ENCODE results near the gene OGFOD1. TPM values are rescaled to one million over a fixed set of nuclear protein-coding genes. Genes with fewer than 3 reads are reported as not detected.

Gene OGFOD1
- total and polyA plus RNA-seq, 9 of the 15 experiments (the other 6 are each of a cell fraction or from before 2014, with no cell fraction given) = 60.4 to 134 (median 85.8) TPM

DNA sequence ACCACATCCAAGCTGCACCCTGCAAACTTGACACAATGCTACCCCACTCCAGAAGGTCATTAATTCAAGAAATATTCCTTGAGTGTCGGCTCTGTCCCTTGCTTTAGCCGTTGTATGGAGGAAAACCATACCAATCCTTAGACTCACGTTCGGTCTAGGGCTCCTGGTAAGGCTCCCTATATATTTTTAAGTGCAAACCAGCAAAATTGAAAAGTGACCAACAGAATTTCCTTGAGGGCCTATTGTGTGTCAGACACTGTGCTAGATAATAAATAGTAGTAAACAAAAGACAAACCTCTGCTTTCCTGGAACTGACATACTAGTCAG lies 68.9 kb downstream of the OGFOD1 start:
- CTCF ChIA-PET (ENCODE audit: low intra/inter-chr PET ratio) = no interaction called here
- ATAC-seq (no peak), DNase-seq (ENCODE audit: extremely low read depth in 1 of 4, low spot score in 3 of 4) (no peak), FAIRE-seq (no peak)
- Histone ChIP-seq H3K27me3 (ENCODE audit: control insufficient read depth in 2 of 2, insufficient read depth in 2 of 2, low read length in 2 of 2) (peaks cover 0 to 4% of the 10 kb centered on the region in 2 experiments; a peak in 2 of 5 replicates), H3K4me1 (replicated peaks in 1 of 2; ENCODE audit: control insufficient read depth in 2 of 2, insufficient read depth in 2 of 2, low read length in 2 of 2) (peaks cover 10 to 13% of the 10 kb centered on the region in 2 experiments), H4K20me1 (replicated peaks; ENCODE audit: control insufficient read depth, insufficient read depth, low read length) (no peaks in the 10 kb centered on the region), H3K9ac (ENCODE audit: insufficient read depth in 1 of 2, low read depth in 2 of 2, low read length in 2 of 2) (peak overlapping the region; percentile 15 to 54; a peak in 3 of 4 replicates), H3K9me1 (ENCODE audit: control insufficient read depth, insufficient read depth, low read length) (no peaks in the 10 kb centered on the region), H3K79me2 (ENCODE audit: control insufficient read depth, insufficient read depth, low read length) (no peaks in the 10 kb centered on the region), H2AFZ (ENCODE audit: low read depth, low read length) (peak overlapping the region; percentile 99), H3K9me3 (replicated peaks; ENCODE audit: control insufficient read depth, insufficient read depth, low read depth, low read length) (no peaks in the 10 kb centered on the region), H3K4me2 (ENCODE audit: insufficient read depth, low read length) (peak overlapping the region; percentile 90), H3K36me3 (ENCODE audit: control insufficient read depth, insufficient read depth, low read length) (no peaks in the 10 kb centered on the region), H3K4me3 (peak overlapping the region; percentile 91), H3K27ac (ENCODE audit: extremely low read depth, low read depth, low read length) (peak overlapping the region; percentile 62)
- POLR2A ChIA-PET = no interaction called here
- in situ Hi-C loops (cut with MboI) (no loop called here), intact Hi-C loops (cut with micrococcal nuclease) (no loop called here)
- TF ChIP-seq KAT7 (CRISPR knock-in tag; IDR thresholded peaks at IDR 0.05; ENCODE audit: borderline replicate concordance) (no peak), ZNF780A (CRISPR knock-in tag; IDR thresholded peaks at IDR 0.05) (no peak), TAF9B (IDR thresholded peaks at IDR 0.05; ENCODE audit: partially characterized antibody) (peak; percentile 13), TBP (optimal IDR thresholded peaks at IDR 0.05; ENCODE audit: low read depth, low read length) (peak; percentile 3), CBFB (CRISPR knock-in tag; IDR thresholded peaks at IDR 0.05) (0 out of 2 replicates have a peak, but pooled peaks have one; percentile 3), ZFX (CRISPR knock-in tag; IDR thresholded peaks at IDR 0.05) (0 out of 2 replicates have a peak, but pooled peaks have one; percentile 16), L3MBTL2 (IDR thresholded peaks at IDR 0.05) (0 out of 2 replicates have a peak, but pooled peaks have one; percentile 17), ZBTB1 (CRISPR knock-in tag; IDR thresholded peaks at IDR 0.05; ENCODE audit: borderline replicate concordance, low read depth) (peak; percentile 73), EP400 (IDR thresholded peaks at IDR 0.05) (peak; percentile 29; the same call in 1 of the 2 replicates)
- TF ChIP-seq, protein P1, sequence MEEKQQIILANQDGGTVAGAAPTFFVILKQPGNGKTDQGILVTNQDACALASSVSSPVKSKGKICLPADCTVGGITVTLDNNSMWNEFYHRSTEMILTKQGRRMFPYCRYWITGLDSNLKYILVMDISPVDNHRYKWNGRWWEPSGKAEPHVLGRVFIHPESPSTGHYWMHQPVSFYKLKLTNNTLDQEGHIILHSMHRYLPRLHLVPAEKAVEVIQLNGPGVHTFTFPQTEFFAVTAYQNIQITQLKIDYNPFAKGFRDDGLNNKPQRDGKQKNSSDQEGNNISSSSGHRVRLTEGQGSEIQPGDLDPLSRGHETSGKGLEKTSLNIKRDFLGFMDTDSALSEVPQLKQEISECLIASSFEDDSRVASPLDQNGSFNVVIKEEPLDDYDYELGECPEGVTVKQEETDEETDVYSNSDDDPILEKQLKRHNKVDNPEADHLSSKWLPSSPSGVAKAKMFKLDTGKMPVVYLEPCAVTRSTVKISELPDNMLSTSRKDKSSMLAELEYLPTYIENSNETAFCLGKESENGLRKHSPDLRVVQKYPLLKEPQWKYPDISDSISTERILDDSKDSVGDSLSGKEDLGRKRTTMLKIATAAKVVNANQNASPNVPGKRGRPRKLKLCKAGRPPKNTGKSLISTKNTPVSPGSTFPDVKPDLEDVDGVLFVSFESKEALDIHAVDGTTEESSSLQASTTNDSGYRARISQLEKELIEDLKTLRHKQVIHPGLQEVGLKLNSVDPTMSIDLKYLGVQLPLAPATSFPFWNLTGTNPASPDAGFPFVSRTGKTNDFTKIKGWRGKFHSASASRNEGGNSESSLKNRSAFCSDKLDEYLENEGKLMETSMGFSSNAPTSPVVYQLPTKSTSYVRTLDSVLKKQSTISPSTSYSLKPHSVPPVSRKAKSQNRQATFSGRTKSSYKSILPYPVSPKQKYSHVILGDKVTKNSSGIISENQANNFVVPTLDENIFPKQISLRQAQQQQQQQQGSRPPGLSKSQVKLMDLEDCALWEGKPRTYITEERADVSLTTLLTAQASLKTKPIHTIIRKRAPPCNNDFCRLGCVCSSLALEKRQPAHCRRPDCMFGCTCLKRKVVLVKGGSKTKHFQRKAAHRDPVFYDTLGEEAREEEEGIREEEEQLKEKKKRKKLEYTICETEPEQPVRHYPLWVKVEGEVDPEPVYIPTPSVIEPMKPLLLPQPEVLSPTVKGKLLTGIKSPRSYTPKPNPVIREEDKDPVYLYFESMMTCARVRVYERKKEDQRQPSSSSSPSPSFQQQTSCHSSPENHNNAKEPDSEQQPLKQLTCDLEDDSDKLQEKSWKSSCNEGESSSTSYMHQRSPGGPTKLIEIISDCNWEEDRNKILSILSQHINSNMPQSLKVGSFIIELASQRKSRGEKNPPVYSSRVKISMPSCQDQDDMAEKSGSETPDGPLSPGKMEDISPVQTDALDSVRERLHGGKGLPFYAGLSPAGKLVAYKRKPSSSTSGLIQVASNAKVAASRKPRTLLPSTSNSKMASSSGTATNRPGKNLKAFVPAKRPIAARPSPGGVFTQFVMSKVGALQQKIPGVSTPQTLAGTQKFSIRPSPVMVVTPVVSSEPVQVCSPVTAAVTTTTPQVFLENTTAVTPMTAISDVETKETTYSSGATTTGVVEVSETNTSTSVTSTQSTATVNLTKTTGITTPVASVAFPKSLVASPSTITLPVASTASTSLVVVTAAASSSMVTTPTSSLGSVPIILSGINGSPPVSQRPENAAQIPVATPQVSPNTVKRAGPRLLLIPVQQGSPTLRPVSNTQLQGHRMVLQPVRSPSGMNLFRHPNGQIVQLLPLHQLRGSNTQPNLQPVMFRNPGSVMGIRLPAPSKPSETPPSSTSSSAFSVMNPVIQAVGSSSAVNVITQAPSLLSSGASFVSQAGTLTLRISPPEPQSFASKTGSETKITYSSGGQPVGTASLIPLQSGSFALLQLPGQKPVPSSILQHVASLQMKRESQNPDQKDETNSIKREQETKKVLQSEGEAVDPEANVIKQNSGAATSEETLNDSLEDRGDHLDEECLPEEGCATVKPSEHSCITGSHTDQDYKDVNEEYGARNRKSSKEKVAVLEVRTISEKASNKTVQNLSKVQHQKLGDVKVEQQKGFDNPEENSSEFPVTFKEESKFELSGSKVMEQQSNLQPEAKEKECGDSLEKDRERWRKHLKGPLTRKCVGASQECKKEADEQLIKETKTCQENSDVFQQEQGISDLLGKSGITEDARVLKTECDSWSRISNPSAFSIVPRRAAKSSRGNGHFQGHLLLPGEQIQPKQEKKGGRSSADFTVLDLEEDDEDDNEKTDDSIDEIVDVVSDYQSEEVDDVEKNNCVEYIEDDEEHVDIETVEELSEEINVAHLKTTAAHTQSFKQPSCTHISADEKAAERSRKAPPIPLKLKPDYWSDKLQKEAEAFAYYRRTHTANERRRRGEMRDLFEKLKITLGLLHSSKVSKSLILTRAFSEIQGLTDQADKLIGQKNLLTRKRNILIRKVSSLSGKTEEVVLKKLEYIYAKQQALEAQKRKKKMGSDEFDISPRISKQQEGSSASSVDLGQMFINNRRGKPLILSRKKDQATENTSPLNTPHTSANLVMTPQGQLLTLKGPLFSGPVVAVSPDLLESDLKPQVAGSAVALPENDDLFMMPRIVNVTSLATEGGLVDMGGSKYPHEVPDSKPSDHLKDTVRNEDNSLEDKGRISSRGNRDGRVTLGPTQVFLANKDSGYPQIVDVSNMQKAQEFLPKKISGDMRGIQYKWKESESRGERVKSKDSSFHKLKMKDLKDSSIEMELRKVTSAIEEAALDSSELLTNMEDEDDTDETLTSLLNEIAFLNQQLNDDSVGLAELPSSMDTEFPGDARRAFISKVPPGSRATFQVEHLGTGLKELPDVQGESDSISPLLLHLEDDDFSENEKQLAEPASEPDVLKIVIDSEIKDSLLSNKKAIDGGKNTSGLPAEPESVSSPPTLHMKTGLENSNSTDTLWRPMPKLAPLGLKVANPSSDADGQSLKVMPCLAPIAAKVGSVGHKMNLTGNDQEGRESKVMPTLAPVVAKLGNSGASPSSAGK (IDR thresholded peaks at IDR 0.05) = 0 out of 2 replicates have a peak, but pooled peaks have one; percentile 33
- TSS peak; percentile 35 for BruUV-seq (replicated peaks)
- 22% methylated on average over 4 of the region's 4 CpGs for WGBS (ENCODE audit: insufficient coverage, low coverage, missing lambda C conversion rate)
